GM12874 (cell line): ENCODE results near the gene PLOD3.

Experiments used
- TF ChIP-seq, protein P1 (sequence below): IDR thresholded peaks from 2 replicates; pipeline ENCODE4 v1.5.1; 2011; ENCODE audit warnings: low read depth, mild to moderate bottlenecking, control low read depth, low read length, moderate library complexity; ENCODE audit not compliant: insufficient read depth

PLOD3 gene

DNA sequence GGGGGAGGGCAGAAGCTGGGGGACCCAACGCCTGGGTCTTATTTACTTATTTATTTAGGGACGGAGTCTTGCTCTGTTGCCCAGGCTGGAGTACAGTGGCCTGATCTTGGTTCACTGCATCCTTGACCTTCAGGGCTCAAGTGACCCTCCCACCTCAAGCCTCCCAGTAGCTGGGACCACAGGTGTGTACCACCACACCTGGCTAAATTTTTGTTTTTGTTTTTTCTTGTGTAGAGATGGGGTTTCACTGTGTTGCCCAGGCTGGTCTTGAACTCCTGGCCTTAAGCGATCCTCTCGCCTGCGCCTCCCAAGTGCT, 14.8 kb downstream of the PLOD3 start:
- TF ChIP-seq, protein P1, sequence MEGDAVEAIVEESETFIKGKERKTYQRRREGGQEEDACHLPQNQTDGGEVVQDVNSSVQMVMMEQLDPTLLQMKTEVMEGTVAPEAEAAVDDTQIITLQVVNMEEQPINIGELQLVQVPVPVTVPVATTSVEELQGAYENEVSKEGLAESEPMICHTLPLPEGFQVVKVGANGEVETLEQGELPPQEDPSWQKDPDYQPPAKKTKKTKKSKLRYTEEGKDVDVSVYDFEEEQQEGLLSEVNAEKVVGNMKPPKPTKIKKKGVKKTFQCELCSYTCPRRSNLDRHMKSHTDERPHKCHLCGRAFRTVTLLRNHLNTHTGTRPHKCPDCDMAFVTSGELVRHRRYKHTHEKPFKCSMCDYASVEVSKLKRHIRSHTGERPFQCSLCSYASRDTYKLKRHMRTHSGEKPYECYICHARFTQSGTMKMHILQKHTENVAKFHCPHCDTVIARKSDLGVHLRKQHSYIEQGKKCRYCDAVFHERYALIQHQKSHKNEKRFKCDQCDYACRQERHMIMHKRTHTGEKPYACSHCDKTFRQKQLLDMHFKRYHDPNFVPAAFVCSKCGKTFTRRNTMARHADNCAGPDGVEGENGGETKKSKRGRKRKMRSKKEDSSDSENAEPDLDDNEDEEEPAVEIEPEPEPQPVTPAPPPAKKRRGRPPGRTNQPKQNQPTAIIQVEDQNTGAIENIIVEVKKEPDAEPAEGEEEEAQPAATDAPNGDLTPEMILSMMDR, result no peak

DNA sequence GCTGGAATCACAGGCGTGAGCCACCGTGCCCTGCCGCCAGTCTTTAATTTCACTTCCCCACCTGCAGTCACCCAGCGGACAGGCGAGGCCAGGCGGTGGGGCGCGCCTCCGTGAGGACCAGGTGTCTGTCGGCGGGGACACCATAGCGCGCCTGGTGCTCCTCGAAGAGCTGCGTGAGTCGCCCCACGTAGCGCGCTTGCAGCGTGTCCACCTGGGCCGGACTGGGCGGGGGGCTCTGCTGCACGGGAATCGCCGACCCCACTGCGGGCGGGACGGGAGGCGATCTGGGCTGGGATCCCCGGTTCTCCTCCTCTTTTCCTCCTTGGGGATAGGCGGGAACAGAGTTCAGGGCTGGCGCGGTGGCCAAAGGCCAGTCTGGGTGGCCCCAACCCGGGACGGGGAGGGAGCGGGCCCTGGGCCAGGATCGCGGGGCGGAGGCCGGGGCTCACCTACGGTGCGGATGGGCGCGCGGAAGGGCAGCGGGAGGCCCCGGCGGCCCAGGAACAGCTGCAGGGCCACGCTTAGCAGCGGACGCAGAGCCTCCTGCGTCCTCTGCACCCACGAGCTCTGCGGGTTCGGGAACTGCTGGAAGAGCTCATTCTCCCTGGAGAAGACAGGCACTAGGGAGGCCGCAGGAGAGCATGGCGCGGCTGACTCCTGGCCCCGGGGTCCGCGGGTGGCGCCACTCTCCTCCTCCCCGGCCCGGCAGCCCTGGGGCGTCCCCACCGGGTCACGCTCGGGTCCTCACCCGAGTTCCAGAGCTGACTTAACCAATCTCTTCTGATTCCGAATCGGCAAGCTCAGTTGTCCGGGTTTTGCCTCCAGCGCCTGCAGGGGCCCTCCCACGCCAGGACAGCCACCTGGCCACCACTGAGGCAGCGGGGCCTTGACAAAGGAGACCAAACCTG, 15.4 kb downstream of the PLOD3 start:
- TF ChIP-seq, protein P1, result no peak

DNA sequence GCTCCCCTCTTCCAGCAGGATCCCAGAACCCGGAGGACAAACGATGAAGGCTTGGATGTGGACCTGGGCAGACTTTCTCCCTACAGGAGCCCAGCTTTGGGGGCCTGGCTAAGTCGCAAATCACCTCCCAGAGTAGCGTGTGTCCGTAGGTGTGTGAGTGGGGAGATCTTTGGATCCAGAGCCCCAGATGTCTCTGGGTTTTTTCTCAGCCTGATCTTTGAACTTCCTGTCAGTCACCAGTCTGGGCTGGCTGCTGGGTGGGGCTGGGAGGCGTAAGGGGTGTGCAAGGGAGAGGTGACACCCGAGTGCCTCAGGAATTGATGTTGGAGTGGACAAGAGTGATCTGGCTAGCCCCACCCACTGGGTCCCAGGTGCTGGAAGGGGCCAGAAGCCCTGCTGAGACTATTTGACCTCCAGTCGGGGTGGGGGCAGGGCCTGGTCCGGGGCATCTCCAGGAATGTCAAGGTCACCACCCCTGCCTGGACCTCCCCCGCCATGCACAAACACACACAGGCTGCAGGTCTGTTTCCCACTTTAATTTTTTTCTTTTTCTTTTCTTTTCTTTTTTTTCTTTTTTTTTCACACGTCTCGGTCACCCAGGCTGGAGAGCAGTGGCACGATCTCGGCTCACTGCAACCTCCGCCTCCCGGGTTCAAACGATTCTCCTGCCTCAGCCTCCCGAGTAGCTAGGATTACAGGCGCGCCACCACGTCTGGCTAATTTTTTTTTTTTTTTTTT, 16.4 kb downstream of the PLOD3 start, which contains the start of gene MOGAT3:
MOGAT3 (minus strand) TSS at position 175 of the 738 bp plus-strand sequence. CDS start 182 bp downstream, outside the sequence.
- TF ChIP-seq, protein P1, result no peak

DNA sequence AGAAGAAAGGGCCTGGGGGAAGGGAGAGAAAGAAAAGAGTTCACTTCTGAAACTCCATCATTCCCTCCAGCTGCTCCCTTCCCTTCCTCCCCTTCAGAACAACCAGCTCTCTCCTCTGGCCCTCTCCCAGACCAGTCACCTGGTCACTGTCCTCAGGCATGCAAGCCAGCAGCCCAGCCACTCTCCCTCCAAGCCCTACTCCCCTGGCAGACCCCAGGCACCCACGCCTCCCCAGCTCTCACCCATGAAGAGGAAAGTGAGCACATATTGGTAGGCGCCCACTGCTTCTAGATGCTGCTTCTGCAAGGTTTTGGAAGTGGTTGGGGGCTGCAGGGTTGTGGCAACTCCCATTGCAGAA, 16.9 kb downstream of the PLOD3 start:
- TF ChIP-seq, protein P1, result no peak

DNA sequence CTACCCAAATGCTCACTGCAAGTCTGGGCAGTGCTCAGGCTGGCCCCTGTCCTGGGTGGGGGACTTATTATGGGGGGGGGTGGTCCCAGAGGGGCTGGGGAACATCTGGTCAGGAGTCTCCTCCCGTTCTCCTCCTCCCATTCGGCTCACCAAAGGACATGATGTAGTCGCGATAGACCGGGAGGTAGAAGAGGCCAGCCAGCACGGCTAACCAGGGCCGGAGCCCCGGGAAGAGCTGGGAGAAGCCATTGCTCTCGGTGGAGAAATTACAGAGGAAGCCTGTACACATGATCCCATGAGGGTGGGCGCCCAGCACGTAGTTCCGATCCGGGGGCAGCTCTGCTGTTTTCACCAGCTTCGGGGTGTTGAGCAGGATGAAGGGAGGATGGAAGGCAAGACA, 18.9 kb downstream of the PLOD3 start:
- TF ChIP-seq, protein P1, result no peak

DNA sequence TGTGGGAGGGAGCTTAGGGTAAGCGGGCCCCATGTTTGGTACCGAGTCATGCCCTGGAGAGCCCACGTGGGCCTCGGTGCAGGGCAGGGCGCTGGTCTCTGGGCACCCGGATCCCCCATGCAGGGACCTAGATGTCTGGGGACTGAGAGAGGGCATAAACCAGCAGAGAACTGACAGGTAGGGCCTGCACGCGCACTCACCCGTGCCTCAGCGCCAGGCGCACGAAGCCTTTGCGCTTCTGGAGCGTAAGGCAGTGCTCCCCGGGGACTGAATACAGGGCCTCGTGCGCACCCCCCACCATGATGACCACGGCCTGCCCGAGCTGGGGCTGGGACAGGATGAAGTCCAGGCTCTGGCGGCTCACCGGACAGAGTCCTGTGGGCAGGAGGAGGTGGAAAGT, 19.4 kb downstream of the PLOD3 start:
- TF ChIP-seq, protein P1, result no peak

DNA sequence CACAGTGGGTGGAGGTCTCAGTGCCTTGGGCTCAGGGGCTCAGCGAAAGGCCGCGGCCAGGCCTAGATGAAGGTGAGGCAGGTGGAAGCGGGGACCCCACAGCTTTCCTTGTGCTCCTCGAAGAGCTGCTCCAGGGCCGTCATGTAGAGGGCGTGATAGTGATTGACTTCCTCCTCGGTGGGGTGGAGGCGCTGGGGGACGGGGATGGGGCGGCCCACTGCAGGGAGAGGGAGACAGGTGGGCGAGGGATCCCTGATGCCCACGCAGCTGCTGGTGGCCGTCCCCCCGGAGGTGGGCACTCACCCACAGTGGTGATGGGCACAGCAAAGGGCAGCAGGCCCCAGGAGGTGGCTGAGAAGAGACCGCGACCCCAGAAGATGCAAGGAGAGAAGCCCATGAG, 21.5 kb downstream of the PLOD3 start:
- TF ChIP-seq, protein P1, result no peak
